Measurements from ENCODE around the gene KRT86.

The KRT86 gene

DNA sequence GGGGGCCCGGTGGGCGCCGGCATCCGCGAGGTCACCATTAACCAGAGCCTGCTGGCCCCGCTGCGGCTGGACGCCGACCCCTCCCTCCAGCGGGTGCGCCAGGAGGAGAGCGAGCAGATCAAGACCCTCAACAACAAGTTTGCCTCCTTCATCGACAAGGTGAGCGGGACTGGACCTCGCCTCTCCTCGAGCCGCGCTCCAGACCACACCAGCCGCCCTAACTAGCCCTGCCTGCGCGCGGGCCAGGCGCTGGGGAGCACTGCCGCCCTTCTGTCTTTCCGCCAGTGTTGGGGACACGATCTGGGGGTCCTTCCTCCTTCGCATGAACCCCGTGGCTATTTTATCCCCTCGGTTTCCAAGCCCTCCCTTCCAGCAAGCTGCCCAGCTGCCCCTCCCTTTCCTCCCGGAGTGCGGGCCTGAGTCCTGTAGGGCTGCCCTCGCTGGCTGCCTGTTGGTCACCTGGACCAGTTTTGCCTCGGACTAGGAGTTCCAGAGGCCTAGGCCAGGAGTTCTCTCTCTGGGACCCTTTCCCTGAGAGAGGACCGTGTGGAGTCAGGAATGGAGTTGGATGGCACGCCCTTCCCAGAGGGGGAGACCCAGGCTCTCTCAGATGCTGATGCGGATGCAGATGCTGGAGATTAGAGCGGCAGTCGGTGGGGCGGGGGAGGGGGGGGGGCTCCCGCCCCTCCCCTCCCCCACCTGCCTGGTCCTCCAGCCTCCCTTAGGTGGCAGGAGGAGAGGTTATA lies 40.8 kb upstream of the KRT86 start:
- TF ChIP-seq, protein P1, sequence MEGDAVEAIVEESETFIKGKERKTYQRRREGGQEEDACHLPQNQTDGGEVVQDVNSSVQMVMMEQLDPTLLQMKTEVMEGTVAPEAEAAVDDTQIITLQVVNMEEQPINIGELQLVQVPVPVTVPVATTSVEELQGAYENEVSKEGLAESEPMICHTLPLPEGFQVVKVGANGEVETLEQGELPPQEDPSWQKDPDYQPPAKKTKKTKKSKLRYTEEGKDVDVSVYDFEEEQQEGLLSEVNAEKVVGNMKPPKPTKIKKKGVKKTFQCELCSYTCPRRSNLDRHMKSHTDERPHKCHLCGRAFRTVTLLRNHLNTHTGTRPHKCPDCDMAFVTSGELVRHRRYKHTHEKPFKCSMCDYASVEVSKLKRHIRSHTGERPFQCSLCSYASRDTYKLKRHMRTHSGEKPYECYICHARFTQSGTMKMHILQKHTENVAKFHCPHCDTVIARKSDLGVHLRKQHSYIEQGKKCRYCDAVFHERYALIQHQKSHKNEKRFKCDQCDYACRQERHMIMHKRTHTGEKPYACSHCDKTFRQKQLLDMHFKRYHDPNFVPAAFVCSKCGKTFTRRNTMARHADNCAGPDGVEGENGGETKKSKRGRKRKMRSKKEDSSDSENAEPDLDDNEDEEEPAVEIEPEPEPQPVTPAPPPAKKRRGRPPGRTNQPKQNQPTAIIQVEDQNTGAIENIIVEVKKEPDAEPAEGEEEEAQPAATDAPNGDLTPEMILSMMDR (IDR thresholded peaks at IDR 0.05; ENCODE audit: low read depth, low read length, missing control alignments): no peak
- DNase-seq (ENCODE audit: extremely low read depth, low read depth): no peak
- H3K4me3 ChIP-seq (replicated peaks; ENCODE audit: low read depth, low read length): no peak overlapping the region

DNA sequence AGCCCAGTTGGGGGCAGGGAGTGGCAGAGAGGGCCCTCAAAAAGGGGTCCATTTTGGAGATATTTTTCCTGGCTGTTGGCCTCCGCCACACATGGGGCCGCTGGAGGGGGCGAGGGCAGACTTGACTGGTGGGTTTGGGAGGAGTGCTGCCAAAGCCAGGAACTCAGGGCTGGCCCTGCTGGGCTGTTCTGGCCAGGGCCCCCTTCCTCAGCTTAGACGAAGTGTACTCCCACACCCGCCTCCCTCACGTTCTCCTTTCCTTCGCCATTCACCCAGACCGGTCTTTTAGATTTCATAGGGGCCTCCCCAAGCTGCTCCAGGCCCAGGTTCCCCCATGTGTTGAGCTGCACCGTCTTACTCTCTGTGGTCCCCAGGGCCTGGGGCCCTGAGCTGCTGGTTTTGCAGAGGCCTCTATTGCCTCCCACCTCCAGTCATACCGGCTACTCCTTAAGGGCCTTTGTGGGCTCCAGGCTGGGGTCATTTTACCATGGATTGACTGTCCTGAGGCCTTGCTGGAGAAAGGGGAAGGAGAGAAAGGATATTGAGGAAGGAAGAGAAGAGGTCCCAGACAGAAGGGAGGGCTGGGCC lies 40.1 kb upstream of the KRT86 start:
- no peak overlapping the region for H3K4me3 ChIP-seq (replicated peaks; ENCODE audit: low read depth, low read length)
- TF ChIP-seq, protein P1 (IDR thresholded peaks at IDR 0.05; ENCODE audit: low read depth, low read length, missing control alignments): no peak
- DNase-seq (ENCODE audit: extremely low read depth, low read depth): no peak

DNA sequence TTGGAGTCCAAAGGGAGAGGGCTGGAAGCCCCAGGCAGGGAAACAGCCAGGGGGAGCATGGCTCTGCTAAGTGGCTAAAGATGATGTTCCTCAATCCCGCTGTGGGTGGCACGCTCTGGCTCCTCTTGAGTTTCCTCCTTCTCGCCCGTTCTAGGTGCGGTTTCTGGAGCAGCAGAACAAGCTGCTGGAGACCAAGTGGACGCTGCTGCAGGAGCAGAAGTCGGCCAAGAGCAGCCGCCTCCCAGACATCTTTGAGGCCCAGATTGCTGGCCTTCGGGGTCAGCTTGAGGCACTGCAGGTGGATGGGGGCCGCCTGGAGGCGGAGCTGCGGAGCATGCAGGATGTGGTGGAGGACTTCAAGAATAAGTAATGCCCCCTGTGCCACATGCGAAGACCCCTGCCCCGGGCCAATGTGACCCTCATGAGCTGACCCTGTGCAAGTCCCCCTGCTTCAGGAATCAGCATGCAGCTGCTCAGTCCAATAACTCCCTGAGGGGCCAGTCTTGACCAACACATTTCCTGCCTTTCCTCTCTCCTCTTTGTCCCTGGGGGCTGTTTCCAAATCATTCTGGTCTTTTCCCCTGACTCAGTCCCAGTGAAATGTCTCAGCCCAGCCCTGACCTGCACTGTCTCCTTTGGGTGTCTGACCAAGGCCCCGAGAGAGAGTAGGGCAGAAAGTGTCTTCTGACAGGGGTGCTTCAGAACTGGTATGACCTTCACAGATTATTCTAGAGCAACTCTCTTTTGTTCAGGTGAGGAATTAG lies 39.3 kb upstream of the KRT86 start:
- TF ChIP-seq, protein P1 (IDR thresholded peaks at IDR 0.05; ENCODE audit: low read depth, low read length, missing control alignments): no peak
- no peak overlapping the region for H3K4me3 ChIP-seq (replicated peaks; ENCODE audit: low read depth, low read length)
- no peak for DNase-seq (ENCODE audit: extremely low read depth, low read depth)

DNA sequence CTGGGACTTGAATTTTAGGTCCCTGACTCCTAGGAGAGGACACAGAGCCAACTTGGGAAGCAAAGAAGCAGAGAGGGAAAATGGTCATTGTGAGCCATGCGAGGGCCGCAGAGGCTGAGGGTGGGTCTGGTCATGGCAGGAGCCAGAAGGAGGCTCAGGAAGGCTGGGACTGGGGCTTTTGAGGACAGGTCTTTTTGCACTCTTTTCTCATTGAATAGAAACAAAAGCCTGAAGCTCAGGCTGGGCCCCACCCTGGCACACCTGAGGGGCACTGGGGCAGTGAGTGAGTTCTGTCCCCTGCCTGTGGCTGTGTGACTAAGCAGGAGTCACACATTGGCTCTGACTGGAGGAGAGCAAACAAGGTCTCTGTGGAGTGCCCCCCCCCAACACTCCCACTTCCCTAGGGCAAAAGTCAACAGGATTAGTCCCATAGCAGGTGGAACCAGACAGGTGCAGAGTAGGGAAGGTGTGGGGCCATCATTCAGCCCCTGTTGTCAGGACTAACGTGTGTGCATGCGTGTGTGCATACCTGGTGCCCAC lies 38.6 kb upstream of the KRT86 start:
- TF ChIP-seq, protein P1 (IDR thresholded peaks at IDR 0.05; ENCODE audit: low read depth, low read length, missing control alignments): no peak
- DNase-seq (ENCODE audit: extremely low read depth, low read depth): no peak
- H3K4me3 ChIP-seq (replicated peaks; ENCODE audit: low read depth, low read length): no peak overlapping the region

DNA sequence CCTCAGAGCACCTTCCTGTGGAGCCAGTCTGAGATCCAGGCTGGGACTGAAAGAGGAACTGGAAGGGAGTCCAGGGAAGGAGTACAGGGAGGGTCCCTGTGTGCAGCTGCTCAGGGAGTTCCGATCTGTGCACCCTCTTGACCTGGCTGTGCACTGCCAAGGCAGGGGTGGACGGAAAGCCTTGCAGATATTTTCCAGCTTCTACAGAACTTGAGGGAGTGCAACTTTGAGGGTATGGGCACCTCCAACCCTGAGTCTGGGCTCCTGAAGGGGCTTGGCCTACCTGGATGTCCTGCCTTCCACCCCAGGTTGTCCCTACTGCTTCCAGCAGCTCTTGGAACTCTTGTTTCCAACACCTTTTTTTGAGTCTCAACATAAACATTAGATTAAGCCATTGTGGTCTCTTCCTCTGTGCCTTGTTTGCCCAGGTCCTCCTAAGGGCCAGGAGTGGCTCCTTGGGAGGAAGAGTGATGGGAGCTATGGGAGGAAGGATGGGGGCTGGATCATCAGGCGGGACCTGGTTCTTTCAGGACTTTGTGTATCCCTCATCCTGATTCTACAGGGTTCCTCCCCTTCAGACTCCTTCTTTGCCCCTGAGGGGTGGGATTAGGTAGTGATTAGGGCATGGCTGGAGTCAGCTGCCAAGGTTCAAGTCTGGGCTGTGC lies 37.9 kb upstream of the KRT86 start:
- H3K4me3 ChIP-seq (replicated peaks; ENCODE audit: low read depth, low read length): no peak overlapping the region
- TF ChIP-seq, protein P1 (IDR thresholded peaks at IDR 0.05; ENCODE audit: low read depth, low read length, missing control alignments): no peak
- no peak for DNase-seq (ENCODE audit: extremely low read depth, low read depth)

DNA sequence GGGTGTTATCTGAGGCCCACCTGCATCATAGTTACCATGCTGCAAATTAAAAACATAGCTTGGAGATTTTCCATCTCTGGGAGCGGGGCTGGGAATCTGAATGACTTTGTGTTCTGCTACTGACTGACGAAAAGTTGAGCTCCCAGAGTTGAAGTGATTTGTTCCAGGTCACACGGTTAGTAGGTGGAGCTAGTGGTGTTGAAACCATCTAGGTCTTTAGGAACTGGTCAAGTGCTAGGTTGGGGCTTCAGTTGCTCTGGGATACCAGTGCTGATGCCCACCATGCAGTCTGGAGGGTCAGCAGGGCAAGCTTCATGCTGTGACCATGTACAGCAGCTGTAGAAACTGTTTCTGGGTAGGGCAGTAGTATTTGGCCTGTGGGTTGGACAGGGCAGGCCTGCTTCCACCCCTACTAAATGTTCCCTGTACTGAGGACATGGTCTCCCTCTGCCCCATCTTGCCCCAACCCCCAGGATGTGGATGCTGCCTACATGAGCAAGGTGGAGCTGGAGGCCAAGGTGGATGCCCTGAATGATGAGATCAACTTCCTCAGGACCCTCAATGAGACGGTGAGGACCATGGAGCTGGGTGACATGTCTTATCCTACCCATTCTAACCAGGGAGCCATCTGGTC lies 36.1 kb upstream of the KRT86 start:
- TF ChIP-seq, protein P1 (IDR thresholded peaks at IDR 0.05; ENCODE audit: low read depth, low read length, missing control alignments): no peak
- H3K4me3 ChIP-seq (replicated peaks; ENCODE audit: low read depth, low read length): no peak overlapping the region
- no peak for DNase-seq (ENCODE audit: extremely low read depth, low read depth)

Data from HFF-Myc (cell line).